Ovary (tissue), 3 donors: Measurements from ENCODE around the gene CXCR1.

ENCODE experiments used
- CTCF ChIP-seq, 3 donors: fragments of 450-650 bp in 2 of 3; fragments of 200-600 bp in 1 of 3; IDR thresholded peaks; one replicate each; pipeline versions ENCODE4 v1.5.1 to v1.8.0; 2016 to 2022; ENCODE audit warnings: antibody characterized with exemption in 3 of 3, mild to moderate bottlenecking in 1 of 3
- EP300 ChIP-seq: sonication (generic); formaldehyde crosslinking; IDR thresholded peaks from one replicate; pipeline ENCODE4 v1.6.1; 2017; ENCODE audit warnings: antibody characterized with exemption
- POLR2A ChIP-seq: fragments of 450-650 bp; IDR thresholded peaks from one replicate; pipeline ENCODE4 v1.6.1; 2017; ENCODE audit warnings: antibody characterized with exemption, mild to moderate bottlenecking, moderate library complexity
- donor health status: DM: no; HTN: no; CAD: no.

GRCh38 chr2:218192902-218193430 is 26.2 kb upstream of the CXCR1 start:
- TF ChIP-seq CTCF (IDR thresholded peaks at IDR 0.05) (no peak), POLR2A (no peak), EP300 (no peak)
